Measurements from ENCODE around the gene YDJC. TPM values are rescaled to one million over a fixed set of nuclear protein-coding genes. Genes with fewer than 3 reads are reported as not detected.

The YDJC gene
- total RNA-seq, 1 donor from 2014 or later: 123 TPM

- no peak for DNase-seq (ENCODE audit: low read depth)
Observed at GRCh38 chr22:21634844-21635243, 5.0 kb upstream of the YDJC start.

GRCh38 chr22:21634081-21634480 is 4.3 kb upstream of the YDJC start:
- no peak for DNase-seq (ENCODE audit: low read depth)
- TF ChIP-seq CTCF (conservative IDR thresholded peaks at IDR 0.05; ENCODE audit: low read depth, low read length): no peak
- no peak overlapping the region for H3K4me3 ChIP-seq (ENCODE audit: low read depth, low read length)

More at GRCh38 chr22:21634844-21635243, 5.0 kb upstream of the YDJC start:
- no peak for TF ChIP-seq CTCF (conservative IDR thresholded peaks at IDR 0.05; ENCODE audit: low read depth, low read length)
- no peak overlapping the region for H3K4me3 ChIP-seq (ENCODE audit: low read depth, low read length)

GRCh38 chr22:21633481-21633880 is 3.7 kb upstream of the YDJC start:
- H3K4me3 ChIP-seq (ENCODE audit: low read depth, low read length): no peak overlapping the region
- DNase-seq (ENCODE audit: low read depth): no peak
- TF ChIP-seq CTCF (conservative IDR thresholded peaks at IDR 0.05; ENCODE audit: low read depth, low read length): no peak

DNA sequence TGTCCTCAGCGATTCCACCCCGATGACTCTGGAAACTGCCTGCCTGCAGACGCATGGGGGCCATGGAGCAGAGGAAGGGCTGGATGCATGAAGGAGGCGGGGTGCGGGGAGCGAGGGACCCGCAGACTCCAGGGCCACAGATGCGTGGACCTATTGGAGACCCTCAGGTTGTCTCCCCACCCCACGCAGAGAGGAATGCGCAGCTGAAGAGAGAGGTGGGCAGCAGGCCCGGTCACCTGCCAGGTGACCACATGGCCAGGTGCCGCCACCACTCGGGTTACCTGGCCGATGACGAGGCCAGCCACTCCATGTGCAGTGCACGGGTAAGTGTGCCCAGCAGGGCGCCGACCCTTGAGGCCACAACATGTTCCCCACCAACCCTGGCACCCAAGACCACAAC is 3.1 kb upstream of the YDJC start:
- TF ChIP-seq CTCF (conservative IDR thresholded peaks at IDR 0.05; ENCODE audit: low read depth, low read length): no peak
- DNase-seq (ENCODE audit: low read depth): no peak
- no peak overlapping the region for H3K4me3 ChIP-seq (ENCODE audit: low read depth, low read length)

DNA sequence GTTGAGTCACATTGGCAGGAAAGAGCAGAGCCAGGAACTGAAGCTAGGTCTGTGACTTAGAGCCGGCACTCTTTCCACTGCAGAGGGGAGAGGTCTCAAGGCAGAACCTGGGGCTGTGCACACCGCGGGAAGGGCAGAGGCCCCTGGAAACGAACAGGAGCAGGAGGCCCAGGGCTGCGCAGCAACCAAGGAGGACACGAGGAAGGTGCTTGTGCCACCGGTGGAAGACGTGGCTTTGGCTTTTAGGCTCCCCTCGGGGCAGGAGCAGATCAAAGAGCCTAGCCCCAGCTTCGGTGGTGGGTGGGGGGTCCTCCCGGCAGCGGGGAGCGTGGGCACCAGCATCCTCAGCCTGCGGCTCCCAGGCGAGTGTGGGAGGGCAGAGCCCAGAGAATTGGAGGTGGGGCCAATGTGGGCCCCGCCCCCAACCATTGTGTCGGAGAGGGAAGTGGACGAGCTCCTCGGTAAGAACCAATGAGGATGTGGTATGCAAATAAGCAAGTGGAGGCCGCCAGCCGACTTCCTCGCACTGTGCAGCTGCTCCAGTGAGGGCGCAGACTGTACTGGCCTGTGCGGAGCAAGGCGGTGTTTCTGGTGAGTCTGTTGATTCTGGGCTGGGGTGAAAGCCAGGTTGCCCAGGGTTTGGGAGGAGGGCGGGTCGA is 2.5 kb upstream of the YDJC start, which contains the start of gene CCDC116:
Gene CCDC116, plus strand, starts transcription at position 524 of the 659 bp plus-strand sequence. CDS start 422 bp downstream, outside the sequence.
- TF ChIP-seq CTCF (conservative IDR thresholded peaks at IDR 0.05; ENCODE audit: low read depth, low read length): no peak
- DNase-seq (ENCODE audit: low read depth): no peak
- H3K4me3 ChIP-seq (ENCODE audit: low read depth, low read length): no peak within 1 kb of the TSS

DNA sequence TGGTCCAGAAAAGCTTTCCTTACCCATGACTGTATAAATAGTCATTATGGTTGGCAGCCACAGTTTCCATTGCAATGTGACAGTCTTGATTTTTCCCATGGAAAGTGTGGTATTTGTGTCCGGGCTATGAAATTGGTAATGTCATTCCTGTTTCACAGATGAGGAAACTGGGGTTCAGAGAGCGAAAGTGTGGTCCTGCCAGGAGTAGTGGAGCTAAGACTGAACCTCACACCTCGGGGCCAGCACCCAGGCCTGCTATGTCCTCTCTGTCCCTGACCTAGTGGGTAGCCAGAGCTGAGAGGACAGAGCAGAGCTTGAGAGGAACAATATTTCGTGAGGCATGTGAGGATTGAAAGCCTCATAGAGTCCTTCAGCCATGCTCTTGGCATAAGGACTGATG is 1.2 kb upstream of the YDJC start:
- no peak overlapping the region for H3K4me3 ChIP-seq (ENCODE audit: low read depth, low read length)
- TF ChIP-seq CTCF (conservative IDR thresholded peaks at IDR 0.05; ENCODE audit: low read depth, low read length): no peak
- no peak for DNase-seq (ENCODE audit: low read depth)

Data from epithelial cell of proximal tubule (primary cell).